ENCODE measurements around the gene IGF1R.

Gene IGF1R

GRCh38 chr15:98909968-98910885 lies 261.9 kb downstream of the IGF1R start:
- DNase-seq (ENCODE audit: low read depth in 2 of 2), result no peak

- DNase-seq (ENCODE audit: low read depth in 2 of 2), result no peak
Observed at GRCh38 chr15:98914626-98915025, 266.3 kb downstream of the IGF1R start.

GRCh38 chr15:98916826-98917225 lies 268.5 kb downstream of the IGF1R start:
- DNase-seq (ENCODE audit: low read depth in 2 of 2), result no peak

GRCh38 chr15:98917417-98917816 lies 269.1 kb downstream of the IGF1R start:
- no peak for DNase-seq (ENCODE audit: low read depth in 2 of 2)

GRCh38 chr15:98920091-98920880 lies 271.9 kb downstream of the IGF1R start:
- DNase-seq (ENCODE audit: low read depth in 2 of 2), result no peak

- DNase-seq (ENCODE audit: low read depth in 2 of 2), result no peak
Observed at GRCh38 chr15:98923171-98923570, 274.8 kb downstream of the IGF1R start.

- no peak for DNase-seq (ENCODE audit: low read depth in 2 of 2)
Observed at GRCh38 chr15:98923579-98923978, 275.2 kb downstream of the IGF1R start.

GRCh38 chr15:98924401-98925049 lies 276.2 kb downstream of the IGF1R start:
- DNase-seq (ENCODE audit: low read depth in 2 of 2), result no peak

- no peak for DNase-seq (ENCODE audit: low read depth in 2 of 2)
Observed at GRCh38 chr15:98926236-98926635, 277.9 kb downstream of the IGF1R start.

GRCh38 chr15:98927022-98927421 lies 278.7 kb downstream of the IGF1R start:
- no peak for DNase-seq (ENCODE audit: low read depth in 2 of 2)

GRCh38 chr15:98927996-98928395 lies 279.7 kb downstream of the IGF1R start:
- DNase-seq (ENCODE audit: low read depth in 2 of 2), result no peak

- DNase-seq (ENCODE audit: low read depth in 2 of 2), result no peak
Observed at GRCh38 chr15:98930576-98930975, 282.2 kb downstream of the IGF1R start.

GRCh38 chr15:98931004-98931403 lies 282.7 kb downstream of the IGF1R start:
- no peak for DNase-seq (ENCODE audit: low read depth in 2 of 2)

GRCh38 chr15:98933406-98933805 lies 285.1 kb downstream of the IGF1R start:
- DNase-seq (ENCODE audit: low read depth in 2 of 2), result no peak

GRCh38 chr15:98935736-98936135 lies 287.4 kb downstream of the IGF1R start:
- no peak for DNase-seq (ENCODE audit: low read depth in 2 of 2)

GRCh38 chr15:98937413-98938104 lies 289.2 kb downstream of the IGF1R start:
- no peak for DNase-seq (ENCODE audit: low read depth in 2 of 2)

- DNase-seq (ENCODE audit: low read depth in 2 of 2), result no peak
Observed at GRCh38 chr15:98938105-98938417, 289.7 kb downstream of the IGF1R start.

- DNase-seq (ENCODE audit: low read depth in 2 of 2), result no peak
Observed at GRCh38 chr15:98938799-98939198, 290.5 kb downstream of the IGF1R start.

- DNase-seq (ENCODE audit: low read depth in 2 of 2), result no peak
Observed at GRCh38 chr15:98939311-98940080, 291.2 kb downstream of the IGF1R start.

GRCh38 chr15:98941595-98942255 lies 293.4 kb downstream of the IGF1R start:
- no peak for DNase-seq (ENCODE audit: low read depth in 2 of 2)

GRCh38 chr15:98942431-98942830 lies 294.1 kb downstream of the IGF1R start:
- DNase-seq (ENCODE audit: low read depth in 2 of 2), result no peak

Measured in stimulated activated CD4-positive, alpha-beta T cell treated with anti-CD3 and anti-CD28 coated beads, Interleukin-1b, Interleukin-23, amount 100 ng/mL, for 1 hour (primary cell).